ENCODE data around the gene ZNF486.

DNA sequence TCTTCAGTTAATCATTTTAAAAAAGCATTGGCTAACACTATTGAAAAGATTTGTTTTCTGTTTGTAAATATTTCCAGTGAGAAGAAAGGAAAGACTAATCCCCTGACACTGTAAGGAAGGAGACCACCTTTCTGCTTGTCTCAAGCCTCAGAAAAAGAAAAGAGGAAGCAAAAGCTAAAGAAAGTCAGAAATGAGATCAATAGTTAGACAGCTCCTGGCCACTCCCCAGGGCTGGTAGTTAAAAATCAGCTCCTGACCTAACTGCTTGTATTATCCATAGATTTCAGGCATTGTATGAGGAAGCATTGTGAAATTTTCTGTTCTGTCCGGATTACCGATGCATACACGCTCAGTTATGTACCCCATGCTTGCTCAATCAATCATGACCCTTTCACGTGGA lies 76.6 kb downstream of the ZNF486 start:
- TF ChIP-seq CTCF (IDR thresholded peaks at IDR 0.05; ENCODE audit: extremely low read depth in 1 of 2, insufficient read depth in 1 of 2, low read depth in 1 of 2, low read length in 2 of 2) = no peak
- no peak for TF ChIP-seq POLR2AphosphoS5 (IDR thresholded peaks at IDR 0.05; ENCODE audit: insufficient read depth, low read depth, low read length)
- no peak for TF ChIP-seq POLR2A (IDR thresholded peaks at IDR 0.05; ENCODE audit: low read depth, low read length)
- TF ChIP-seq GATA2 (IDR thresholded peaks at IDR 0.05; ENCODE audit: insufficient read depth, insufficient read length, low read depth, low read length) = no peak
